ENCODE data around the gene ARHGAP8.

DNA sequence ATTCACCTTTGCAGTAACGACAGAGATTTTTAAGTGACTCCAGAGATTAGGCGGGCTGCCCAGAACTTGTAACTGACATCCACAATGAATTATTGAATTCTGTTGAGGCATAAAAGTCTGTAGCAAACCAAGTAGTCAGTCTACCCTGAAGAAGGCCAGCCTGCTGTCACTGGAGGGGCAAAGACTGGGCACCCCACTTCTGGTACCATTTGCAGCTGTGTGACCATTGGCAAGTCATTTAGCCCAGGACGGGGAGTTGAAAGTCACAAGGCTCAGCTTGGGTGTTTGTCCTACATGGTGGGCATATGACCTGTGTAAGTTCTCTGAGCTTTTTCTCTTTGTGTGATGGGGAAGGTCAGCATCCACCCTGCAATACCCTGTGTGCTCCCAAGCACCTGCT, 119.4 kb downstream of the ARHGAP8 start:
- no peak for TF ChIP-seq POLR2A (IDR thresholded peaks at IDR 0.05)
- TF ChIP-seq, protein P1, sequence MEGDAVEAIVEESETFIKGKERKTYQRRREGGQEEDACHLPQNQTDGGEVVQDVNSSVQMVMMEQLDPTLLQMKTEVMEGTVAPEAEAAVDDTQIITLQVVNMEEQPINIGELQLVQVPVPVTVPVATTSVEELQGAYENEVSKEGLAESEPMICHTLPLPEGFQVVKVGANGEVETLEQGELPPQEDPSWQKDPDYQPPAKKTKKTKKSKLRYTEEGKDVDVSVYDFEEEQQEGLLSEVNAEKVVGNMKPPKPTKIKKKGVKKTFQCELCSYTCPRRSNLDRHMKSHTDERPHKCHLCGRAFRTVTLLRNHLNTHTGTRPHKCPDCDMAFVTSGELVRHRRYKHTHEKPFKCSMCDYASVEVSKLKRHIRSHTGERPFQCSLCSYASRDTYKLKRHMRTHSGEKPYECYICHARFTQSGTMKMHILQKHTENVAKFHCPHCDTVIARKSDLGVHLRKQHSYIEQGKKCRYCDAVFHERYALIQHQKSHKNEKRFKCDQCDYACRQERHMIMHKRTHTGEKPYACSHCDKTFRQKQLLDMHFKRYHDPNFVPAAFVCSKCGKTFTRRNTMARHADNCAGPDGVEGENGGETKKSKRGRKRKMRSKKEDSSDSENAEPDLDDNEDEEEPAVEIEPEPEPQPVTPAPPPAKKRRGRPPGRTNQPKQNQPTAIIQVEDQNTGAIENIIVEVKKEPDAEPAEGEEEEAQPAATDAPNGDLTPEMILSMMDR (IDR thresholded peaks at IDR 0.05): no peak

All from body of pancreas (tissue), 4 donors.